GM23338 (cell line): Measurements from ENCODE around the gene NRAS. TPM values are rescaled to one million over a fixed set of nuclear protein-coding genes. Genes with fewer than 3 reads are reported as not detected.

Experiments used
- ATAC-seq: fragments of 200-7000 bp; cut with Tn5 transposase; 3 replicates; pipeline ENCODE4 v1.9.1; 2020
- DNase-seq: peaks from one replicate; pipeline ENCODE4 v3.0.0-alpha.2; 2015; ENCODE audit warnings: low spot score
- H2AFZ ChIP-seq: fragments of 200-600 bp; sonication (generic); 2 replicates; pipeline ENCODE4 v1.8.0; 2016; ENCODE audit warnings: antibody characterized with exemption, mild to moderate bottlenecking, moderate library complexity
- H3F3A ChIP-seq: fragments of 200-600 bp; sonication (generic); replicated peaks from 2 replicates; pipeline ENCODE4 v1.8.0; 2017; ENCODE audit warnings: antibody characterized with exemption, mixed run types, low read depth
- H3K27ac ChIP-seq: fragments of 200-600 bp; sonication (generic); 2 replicates; pipeline ENCODE4 v1.6.1; 2016; ENCODE audit warnings: low read depth
- H3K27me3 ChIP-seq: fragments of 200-600 bp; sonication (generic); 2 replicates; pipeline ENCODE4 v1.8.0; 2016; ENCODE audit warnings: mild to moderate bottlenecking, mixed run types, moderate library complexity; ENCODE audit not compliant: insufficient read depth
- H3K36me3 ChIP-seq: fragments of 200-600 bp; sonication (generic); 2 replicates; pipeline ENCODE4 v1.8.0; 2016; ENCODE audit warnings: mild to moderate bottlenecking; ENCODE audit not compliant: insufficient read depth
- H3K4me1 ChIP-seq: fragments of 200-600 bp; sonication (generic); 2 replicates; pipeline ENCODE4 v1.8.0; 2016; ENCODE audit warnings: mild to moderate bottlenecking, moderate library complexity; ENCODE audit not compliant: insufficient read depth
- H3K4me2 ChIP-seq: fragments of 200-600 bp; sonication (generic); 2 replicates; pipeline ENCODE4 v1.7.1; 2017; ENCODE audit warnings: mixed run types
- H3K4me3 ChIP-seq: fragments of 200-600 bp; sonication (generic); 2 replicates; pipeline ENCODE4 v1.6.1; 2016; ENCODE audit warnings: mixed run types
- H3K79me2 ChIP-seq: fragments of 200-600 bp; sonication (generic); replicated peaks from 2 replicates; pipeline ENCODE4 v1.8.0; 2017; ENCODE audit warnings: mild to moderate bottlenecking; ENCODE audit not compliant: insufficient read depth
- H3K9me2 ChIP-seq: fragments of 200-600 bp; sonication (generic); 2 replicates; pipeline ENCODE4 v1.8.0; 2017; ENCODE audit not compliant: insufficient read depth
- H4K20me1 ChIP-seq: fragments of 200-600 bp; sonication (generic); replicated peaks from 2 replicates; pipeline ENCODE4 v1.8.0; 2017; ENCODE audit warnings: mild to moderate bottlenecking; ENCODE audit not compliant: insufficient read depth
- H3K27ac Mint-ChIP-seq: 2 replicates; pipeline ENCODE4 v1.8.0; 2020; ENCODE audit warnings: inconsistent platforms, mild to moderate bottlenecking, moderate library complexity, mixed read lengths
- H3K27me3 Mint-ChIP-seq: 3 replicates; pipeline ENCODE4 v1.8.0; 2022; ENCODE audit warnings: low read depth, mild to moderate bottlenecking, moderate library complexity, mixed read lengths, inconsistent platforms; ENCODE audit not compliant: insufficient read depth, poor library complexity
- H3K36me3 Mint-ChIP-seq: 3 replicates; pipeline ENCODE4 v1.8.0; 2021; ENCODE audit warnings: low read depth, mild to moderate bottlenecking, inconsistent platforms, moderate library complexity, mixed read lengths
- H3K4me1 Mint-ChIP-seq: 3 replicates; pipeline ENCODE4 v1.8.0; 2020; ENCODE audit warnings: mild to moderate bottlenecking, inconsistent platforms, mixed read lengths
- H3K4me3 Mint-ChIP-seq: 3 replicates; pipeline ENCODE4 v1.8.0; 2021; ENCODE audit warnings: moderate library complexity, mild to moderate bottlenecking, inconsistent platforms, mixed read lengths
- H3K9me3 Mint-ChIP-seq: 3 replicates; pipeline ENCODE4 v1.8.0; 2020; ENCODE audit warnings: moderate library complexity, mild to moderate bottlenecking, inconsistent platforms, mixed read lengths
- CREB1 ChIP-seq: fragments of 250-450 bp; sonication (Bioruptor Pico); IDR thresholded peaks from 2 replicates; pipeline ENCODE4 v1.5.0; 2020; ENCODE audit warnings: low read depth, mild to moderate bottlenecking, moderate library complexity
- CTCF ChIP-seq, 2 experiments: fragments of 200-600 bp in 1 of 2; sonication (generic) in 1 of 2; conservative IDR thresholded peaks; 2 replicates each; pipeline versions ENCODE4 v1.5.1 to v1.6.1; 2016 to 2017; ENCODE audit warnings: antibody characterized with exemption in 2 of 2, low read depth in 2 of 2, mild to moderate bottlenecking in 2 of 2, moderate library complexity in 1 of 2
- ETS1 ChIP-seq: IDR thresholded peaks from 2 replicates; pipeline ENCODE4 v1.6.1; 2016; ENCODE audit warnings: antibody characterized with exemption
- EZH2 ChIP-seq: fragments of 200-600 bp; sonication (generic); IDR thresholded peaks from one replicate; pipeline ENCODE4 v1.8.0; 2017; ENCODE audit warnings: antibody characterized with exemption, mild to moderate bottlenecking, low read depth; ENCODE audit not compliant: unreplicated experiment
- EZH2phosphoT487 ChIP-seq: fragments of 200-600 bp; sonication (generic); IDR thresholded peaks from one replicate; pipeline ENCODE4 v1.8.1; 2018; ENCODE audit warnings: antibody characterized with exemption; ENCODE audit not compliant: unreplicated experiment
- JUNB ChIP-seq: IDR thresholded peaks from one replicate; pipeline ENCODE4 v1.6.1; 2016; ENCODE audit warnings: antibody characterized with exemption; ENCODE audit not compliant: unreplicated experiment
- NANOG ChIP-seq: IDR thresholded peaks from 2 replicates; pipeline ENCODE4 v1.6.1; 2016; ENCODE audit warnings: antibody characterized with exemption, borderline replicate concordance
- POLR2AphosphoS5 ChIP-seq: IDR thresholded peaks from 2 replicates; pipeline ENCODE4 v1.6.1; 2016; ENCODE audit warnings: antibody characterized with exemption, low read depth
- STAT1 ChIP-seq: IDR thresholded peaks from one replicate; pipeline ENCODE4 v1.6.1; 2016; ENCODE audit warnings: antibody characterized with exemption; ENCODE audit not compliant: unreplicated experiment
- ZNF114 ChIP-seq: fragments of 250-450 bp; sonication (Bioruptor Pico); IDR thresholded peaks from 2 replicates; pipeline ENCODE4 v1.5.0; 2020; ENCODE audit warnings: mild to moderate bottlenecking, moderate library complexity
- ZNF331 ChIP-seq: fragments of 250-450 bp; sonication (Bioruptor Pico); IDR thresholded peaks from 2 replicates; pipeline ENCODE4 v1.5.0; 2020; ENCODE audit warnings: low read depth, mild to moderate bottlenecking, moderate library complexity
- polyA plus RNA-seq: library from polyadenylated mRNA; unstranded; fragments of >200 nt; fragmentation: Nextera tagmentation; extraction: Ambion mirVana; gene quantifications from 2 replicates; pipeline ENCODE4 v1.2.1, GENCODE V29; 2016
- total RNA-seq: library from RNA; depleted of rRNA; stranded (reverse); fragments of >200 nt; shearing (Covaris generic); gene quantifications from 2 replicates; pipeline ENCODE4 v1.2.3, GENCODE V29; 2014
- TF ChIP-seq, protein P1 (sequence below): IDR thresholded peaks from one replicate; pipeline ENCODE4 v1.6.1; 2018; ENCODE audit warnings: antibody characterized with exemption; ENCODE audit not compliant: unreplicated experiment
- TF ChIP-seq, protein P2 (sequence below): fragments of 250-450 bp; sonication (Bioruptor Pico); IDR thresholded peaks from 2 replicates; pipeline ENCODE4 v1.5.0; 2020; ENCODE audit warnings: mild to moderate bottlenecking, moderate library complexity

Gene NRAS
- total and polyA plus RNA-seq, 2 experiments from 2014 or later: 22.3 to 83.2 TPM

DNA sequence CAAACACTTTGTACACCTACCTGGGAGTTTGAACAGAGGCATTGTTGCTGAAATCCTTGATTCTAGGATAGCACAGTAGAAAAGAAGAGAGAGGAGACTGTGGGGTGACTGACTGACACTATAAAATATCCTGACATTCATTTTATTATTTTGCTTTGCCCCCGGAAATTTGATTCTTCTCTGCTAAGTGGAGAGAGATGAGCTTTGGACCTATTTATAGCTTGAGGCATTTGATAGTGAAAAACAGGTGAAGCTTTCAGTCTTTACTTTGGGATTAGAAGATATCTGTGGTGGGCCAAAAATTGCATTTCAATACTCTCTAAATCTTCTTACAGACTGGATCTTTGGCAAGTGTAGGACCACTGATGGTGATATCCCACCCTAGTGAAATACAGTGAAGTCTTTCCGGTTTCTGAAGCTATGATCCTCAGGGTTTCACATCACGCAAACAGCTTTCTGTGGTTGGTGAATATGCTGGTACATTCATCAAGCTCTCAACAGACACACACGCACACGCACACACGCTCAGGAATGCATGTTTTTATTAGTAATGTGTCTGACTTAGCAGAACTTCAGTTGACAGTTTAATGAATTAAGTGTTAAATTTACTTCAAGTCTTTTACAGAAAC, 21.0 kb downstream of the NRAS start, which contains the start of gene AMPD1:
AMPD1 (minus strand) TSS at position 117 of the 629 bp plus-strand sequence; CDS start at position 42, 75 bp downstream.
- Histone ChIP-seq H2AFZ (no peak within 1 kb of the TSS), H3K4me2 (no peak within 1 kb of the TSS), H3K4me3 (no peak within 1 kb of the TSS), H3K36me3 (no peaks in the 10 kb centered on the region), H3K79me2 (no peaks in the 10 kb centered on the region), H3F3A (no peaks in the 10 kb centered on the region), H4K20me1 (no peaks in the 10 kb centered on the region), H3K9me2 (no peaks in the 10 kb centered on the region), H3K27me3 (no peaks in the 10 kb centered on the region), H3K27ac (no peak within 1 kb of the TSS), H3K4me1 (no peaks in the 10 kb centered on the region)
- no peaks in the 10 kb centered on the region for H3K9me3 Mint-ChIP-seq
- H3K36me3 Mint-ChIP-seq: no peaks in the 10 kb centered on the region
- TF ChIP-seq ZNF331 (CRISPR knock-in tag): no peak
- TF ChIP-seq, protein P1, sequence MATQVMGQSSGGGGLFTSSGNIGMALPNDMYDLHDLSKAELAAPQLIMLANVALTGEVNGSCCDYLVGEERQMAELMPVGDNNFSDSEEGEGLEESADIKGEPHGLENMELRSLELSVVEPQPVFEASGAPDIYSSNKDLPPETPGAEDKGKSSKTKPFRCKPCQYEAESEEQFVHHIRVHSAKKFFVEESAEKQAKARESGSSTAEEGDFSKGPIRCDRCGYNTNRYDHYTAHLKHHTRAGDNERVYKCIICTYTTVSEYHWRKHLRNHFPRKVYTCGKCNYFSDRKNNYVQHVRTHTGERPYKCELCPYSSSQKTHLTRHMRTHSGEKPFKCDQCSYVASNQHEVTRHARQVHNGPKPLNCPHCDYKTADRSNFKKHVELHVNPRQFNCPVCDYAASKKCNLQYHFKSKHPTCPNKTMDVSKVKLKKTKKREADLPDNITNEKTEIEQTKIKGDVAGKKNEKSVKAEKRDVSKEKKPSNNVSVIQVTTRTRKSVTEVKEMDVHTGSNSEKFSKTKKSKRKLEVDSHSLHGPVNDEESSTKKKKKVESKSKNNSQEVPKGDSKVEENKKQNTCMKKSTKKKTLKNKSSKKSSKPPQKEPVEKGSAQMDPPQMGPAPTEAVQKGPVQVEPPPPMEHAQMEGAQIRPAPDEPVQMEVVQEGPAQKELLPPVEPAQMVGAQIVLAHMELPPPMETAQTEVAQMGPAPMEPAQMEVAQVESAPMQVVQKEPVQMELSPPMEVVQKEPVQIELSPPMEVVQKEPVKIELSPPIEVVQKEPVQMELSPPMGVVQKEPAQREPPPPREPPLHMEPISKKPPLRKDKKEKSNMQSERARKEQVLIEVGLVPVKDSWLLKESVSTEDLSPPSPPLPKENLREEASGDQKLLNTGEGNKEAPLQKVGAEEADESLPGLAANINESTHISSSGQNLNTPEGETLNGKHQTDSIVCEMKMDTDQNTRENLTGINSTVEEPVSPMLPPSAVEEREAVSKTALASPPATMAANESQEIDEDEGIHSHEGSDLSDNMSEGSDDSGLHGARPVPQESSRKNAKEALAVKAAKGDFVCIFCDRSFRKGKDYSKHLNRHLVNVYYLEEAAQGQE: no peak
- no peak for TF ChIP-seq NANOG
- TF ChIP-seq EZH2phosphoT487: no peak
- TF ChIP-seq ETS1: no peak
- no peak for TF ChIP-seq POLR2AphosphoS5
- TF ChIP-seq, protein P2, sequence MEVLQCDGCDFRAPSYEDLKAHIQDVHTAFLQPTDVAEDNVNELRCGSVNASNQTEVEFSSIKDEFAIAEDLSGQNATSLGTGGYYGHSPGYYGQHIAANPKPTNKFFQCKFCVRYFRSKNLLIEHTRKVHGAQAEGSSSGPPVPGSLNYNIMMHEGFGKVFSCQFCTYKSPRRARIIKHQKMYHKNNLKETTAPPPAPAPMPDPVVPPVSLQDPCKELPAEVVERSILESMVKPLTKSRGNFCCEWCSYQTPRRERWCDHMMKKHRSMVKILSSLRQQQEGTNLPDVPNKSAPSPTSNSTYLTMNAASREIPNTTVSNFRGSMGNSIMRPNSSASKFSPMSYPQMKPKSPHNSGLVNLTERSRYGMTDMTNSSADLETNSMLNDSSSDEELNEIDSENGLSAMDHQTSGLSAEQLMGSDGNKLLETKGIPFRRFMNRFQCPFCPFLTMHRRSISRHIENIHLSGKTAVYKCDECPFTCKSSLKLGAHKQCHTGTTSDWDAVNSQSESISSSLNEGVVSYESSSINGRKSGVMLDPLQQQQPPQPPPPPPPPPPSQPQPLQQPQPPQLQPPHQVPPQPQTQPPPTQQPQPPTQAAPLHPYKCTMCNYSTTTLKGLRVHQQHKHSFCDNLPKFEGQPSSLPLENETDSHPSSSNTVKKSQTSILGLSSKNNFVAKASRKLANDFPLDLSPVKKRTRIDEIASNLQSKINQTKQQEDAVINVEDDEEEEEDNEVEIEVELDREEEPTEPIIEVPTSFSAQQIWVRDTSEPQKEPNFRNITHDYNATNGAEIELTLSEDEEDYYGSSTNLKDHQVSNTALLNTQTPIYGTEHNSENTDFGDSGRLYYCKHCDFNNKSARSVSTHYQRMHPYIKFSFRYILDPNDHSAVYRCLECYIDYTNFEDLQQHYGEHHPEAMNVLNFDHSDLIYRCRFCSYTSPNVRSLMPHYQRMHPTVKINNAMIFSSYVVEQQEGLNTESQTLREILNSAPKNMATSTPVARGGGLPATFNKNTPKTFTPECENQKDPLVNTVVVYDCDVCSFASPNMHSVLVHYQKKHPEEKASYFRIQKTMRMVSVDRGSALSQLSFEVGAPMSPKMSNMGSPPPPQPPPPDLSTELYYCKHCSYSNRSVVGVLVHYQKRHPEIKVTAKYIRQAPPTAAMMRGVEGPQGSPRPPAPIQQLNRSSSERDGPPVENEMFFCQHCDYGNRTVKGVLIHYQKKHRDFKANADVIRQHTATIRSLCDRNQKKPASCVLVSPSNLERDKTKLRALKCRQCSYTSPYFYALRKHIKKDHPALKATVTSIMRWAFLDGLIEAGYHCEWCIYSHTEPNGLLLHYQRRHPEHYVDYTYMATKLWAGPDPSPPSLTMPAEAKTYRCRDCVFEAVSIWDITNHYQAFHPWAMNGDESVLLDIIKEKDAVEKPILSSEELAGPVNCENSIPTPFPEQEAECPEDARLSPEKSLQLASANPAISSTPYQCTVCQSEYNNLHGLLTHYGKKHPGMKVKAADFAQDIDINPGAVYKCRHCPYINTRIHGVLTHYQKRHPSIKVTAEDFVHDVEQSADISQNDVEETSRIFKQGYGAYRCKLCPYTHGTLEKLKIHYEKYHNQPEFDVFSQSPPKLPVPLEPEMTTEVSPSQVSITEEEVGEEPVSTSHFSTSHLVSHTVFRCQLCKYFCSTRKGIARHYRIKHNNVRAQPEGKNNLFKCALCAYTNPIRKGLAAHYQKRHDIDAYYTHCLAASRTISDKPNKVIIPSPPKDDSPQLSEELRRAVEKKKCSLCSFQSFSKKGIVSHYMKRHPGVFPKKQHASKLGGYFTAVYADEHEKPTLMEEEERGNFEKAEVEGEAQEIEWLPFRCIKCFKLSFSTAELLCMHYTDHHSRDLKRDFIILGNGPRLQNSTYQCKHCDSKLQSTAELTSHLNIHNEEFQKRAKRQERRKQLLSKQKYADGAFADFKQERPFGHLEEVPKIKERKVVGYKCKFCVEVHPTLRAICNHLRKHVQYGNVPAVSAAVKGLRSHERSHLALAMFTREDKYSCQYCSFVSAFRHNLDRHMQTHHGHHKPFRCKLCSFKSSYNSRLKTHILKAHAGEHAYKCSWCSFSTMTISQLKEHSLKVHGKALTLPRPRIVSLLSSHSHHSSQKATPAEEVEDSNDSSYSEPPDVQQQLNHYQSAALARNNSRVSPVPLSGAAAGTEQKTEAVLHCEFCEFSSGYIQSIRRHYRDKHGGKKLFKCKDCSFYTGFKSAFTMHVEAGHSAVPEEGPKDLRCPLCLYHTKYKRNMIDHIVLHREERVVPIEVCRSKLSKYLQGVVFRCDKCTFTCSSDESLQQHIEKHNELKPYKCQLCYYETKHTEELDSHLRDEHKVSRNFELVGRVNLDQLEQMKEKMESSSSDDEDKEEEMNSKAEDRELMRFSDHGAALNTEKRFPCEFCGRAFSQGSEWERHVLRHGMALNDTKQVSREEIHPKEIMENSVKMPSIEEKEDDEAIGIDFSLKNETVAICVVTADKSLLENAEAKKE (CRISPR knock-in tag): no peak
- TF ChIP-seq JUNB: no peak
- no peak for TF ChIP-seq STAT1
- TF ChIP-seq EZH2: no peak
- TF ChIP-seq CTCF (conservative IDR thresholded peaks at IDR 0.05; ENCODE audit: low read depth in 2 of 2): no peak
- TF ChIP-seq CREB1 (CRISPR knock-in tag): no peak
- no peak for TF ChIP-seq ZNF114
- H3K4me3 Mint-ChIP-seq: no peak within 1 kb of the TSS
- H3K27ac Mint-ChIP-seq: no peak within 1 kb of the TSS
- H3K27me3 Mint-ChIP-seq: peaks cover 1% of the 10 kb centered on the region
- DNase-seq: no peak
- H3K4me1 Mint-ChIP-seq: no peaks in the 10 kb centered on the region
- no peak for ATAC-seq
